CD1c-positive myeloid dendritic cell (primary cell): Measurements from ENCODE around the gene IRF2BP2.

Source experiments
- DNase-seq: peaks from one replicate; pipeline ENCODE4 v3.0.0-alpha.2; 2016; ENCODE audit errors: extremely low spot score

The IRF2BP2 gene

DNA sequence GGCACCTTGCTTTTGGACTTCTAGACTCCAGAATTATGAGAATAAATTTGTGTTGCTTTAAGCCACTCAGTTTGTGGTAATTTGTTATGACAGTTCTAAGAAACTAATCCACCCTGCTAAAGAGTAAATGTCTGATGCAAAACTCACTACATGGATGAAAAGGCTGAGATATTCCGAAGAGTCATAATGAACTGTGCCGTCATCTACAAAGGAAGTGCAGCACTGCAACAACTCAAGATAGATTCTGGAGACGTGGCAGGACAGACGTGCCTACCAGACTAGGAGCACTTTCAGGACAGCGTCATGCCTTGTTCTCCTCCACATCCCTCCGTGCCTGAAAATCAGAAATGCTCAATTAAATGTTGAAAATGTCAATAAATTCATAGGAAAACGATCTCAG is 24.4 kb upstream of the IRF2BP2 start:
- no peak for DNase-seq

DNA sequence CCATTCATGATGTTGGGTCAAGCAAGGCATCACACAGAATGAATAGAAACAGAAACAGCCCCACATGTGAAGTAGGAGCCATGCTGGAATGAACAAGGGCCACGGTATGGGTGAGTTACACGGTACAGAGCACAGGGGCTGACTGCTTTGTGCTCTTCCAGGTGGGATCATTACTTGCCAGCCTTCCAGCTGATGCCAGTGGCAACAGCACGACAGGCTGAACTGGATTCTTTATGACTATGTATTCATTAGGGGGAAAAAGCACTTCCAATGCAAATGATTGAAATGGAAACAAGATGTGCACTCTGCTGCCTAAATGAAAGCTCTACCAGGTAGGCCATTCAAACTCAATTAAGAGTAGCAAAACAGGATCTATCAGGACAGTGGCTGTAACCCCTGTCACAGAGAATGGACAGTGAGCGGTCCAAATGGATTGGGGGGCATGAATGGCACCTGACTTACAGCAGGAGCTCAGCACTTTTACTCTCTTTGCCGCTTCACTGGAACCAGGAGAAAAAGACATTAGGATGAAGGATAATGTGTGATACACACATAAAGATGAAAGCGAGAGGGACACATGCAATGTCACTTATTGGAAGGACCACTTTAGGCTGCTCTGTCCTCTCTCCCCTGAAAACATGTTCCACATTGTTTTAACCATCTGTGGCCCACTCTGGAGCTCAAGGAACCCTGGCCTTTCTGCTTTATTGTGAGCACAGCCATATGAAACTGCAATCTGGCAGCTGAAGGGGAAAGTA is 23.4 kb upstream of the IRF2BP2 start:
- DNase-seq: no peak

DNA sequence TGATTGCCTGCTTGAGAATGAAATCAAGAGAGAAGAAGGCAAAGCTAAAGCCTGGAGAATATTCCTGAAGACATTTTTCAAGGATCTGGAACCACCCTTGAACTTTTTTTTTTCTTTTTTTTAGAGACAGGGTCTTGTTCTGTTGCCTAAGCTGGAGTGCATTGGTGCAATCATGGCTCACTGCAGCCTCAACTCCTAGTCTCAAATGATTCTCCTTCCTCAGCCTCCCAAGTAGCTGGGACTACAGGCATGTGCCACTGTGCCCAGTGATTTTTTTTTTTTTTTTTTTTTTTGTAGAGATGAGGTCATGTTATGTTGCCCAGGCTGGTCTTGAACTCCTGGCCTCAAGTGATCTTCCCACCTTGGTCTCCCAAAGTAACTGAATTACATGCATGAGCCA is 22.2 kb upstream of the IRF2BP2 start:
- no peak for DNase-seq

DNA sequence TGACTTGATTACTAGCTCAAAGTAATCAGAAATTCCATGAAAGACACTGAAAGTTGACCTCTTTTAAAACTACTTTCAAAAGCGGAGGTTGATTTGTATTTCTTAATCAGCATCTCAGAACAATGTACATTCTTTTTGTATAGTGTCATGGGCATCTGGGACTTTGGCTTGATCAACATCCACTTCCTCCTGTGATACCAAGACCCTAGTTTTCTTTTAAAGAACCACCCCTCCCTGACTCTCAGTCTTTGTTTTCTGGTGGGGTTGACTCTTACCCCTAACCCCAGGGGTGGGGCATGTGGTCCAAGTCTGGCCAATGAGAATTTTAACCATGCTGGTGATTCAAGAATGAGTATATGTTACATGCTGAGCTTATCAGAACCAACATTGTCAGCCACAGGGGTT is 21.7 kb upstream of the IRF2BP2 start:
- DNase-seq: no peak

- no peak for DNase-seq
Observed at GRCh38 chr1:234629026-234629425, 19.0 kb upstream of the IRF2BP2 start.

DNA sequence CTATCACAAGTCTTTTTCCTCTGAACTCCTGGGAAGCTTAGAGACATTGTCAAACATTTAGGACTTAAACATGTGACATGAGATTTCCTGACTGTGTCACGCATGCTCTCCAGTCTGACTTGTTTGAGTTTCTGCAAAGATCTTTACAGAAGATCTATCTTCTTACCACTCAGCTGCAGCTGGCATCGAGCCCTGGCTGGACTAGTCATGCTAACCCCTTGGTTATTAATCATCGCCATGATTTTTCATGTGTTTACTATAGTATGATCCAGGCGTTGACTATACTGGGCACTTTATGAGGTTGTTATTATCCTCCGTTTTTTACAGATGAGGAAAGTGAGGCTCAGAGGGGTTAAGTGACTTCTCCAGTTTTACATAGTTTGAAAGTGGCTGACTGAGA is 18.1 kb upstream of the IRF2BP2 start:
- no peak for DNase-seq

DNA sequence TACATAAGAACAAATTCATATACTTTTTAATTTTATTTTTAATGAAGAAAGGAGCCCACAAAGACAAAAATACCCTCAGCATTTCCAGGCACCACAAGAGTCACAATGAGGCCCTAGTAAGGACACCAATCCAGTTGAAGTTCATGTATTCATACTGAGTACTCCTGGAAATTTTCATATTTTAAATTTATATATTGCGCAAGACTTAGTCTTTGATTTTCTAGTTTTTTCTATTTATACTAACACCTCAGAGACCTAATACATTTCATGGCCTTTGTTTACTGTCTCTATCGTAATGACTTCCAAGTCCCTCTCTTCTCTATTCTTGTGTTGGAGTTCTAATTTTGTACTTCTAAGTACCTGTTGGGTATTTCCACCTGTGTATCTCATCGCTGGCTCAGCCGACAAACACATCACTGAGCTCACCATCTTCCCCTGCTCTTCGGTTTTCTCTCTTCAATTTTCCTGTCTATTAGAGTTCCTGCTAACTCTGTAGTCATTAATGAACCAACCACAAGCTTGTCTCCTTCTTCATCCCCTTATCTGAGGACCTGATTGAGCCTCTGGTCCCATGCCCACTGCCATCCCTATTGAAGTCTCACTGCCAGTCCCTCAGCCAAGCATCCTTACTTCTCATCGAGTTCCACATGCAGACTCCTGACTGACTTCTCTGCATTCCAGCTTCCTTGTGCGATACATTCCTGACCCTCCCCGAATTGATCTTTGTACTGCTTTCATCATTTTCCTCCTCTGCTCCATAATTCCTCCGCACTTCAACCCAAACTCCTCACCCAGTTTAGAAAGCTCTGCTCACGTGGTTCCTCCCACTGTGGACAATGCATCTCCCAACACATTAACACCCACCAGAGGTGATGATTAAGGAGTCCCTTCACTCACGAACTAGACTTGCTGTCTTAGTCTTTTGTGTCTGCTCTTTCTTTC is 17.3 kb upstream of the IRF2BP2 start:
- no peak for DNase-seq

- DNase-seq: no peak
Observed at GRCh38 chr1:234626391-234626790, 16.4 kb upstream of the IRF2BP2 start.

DNA sequence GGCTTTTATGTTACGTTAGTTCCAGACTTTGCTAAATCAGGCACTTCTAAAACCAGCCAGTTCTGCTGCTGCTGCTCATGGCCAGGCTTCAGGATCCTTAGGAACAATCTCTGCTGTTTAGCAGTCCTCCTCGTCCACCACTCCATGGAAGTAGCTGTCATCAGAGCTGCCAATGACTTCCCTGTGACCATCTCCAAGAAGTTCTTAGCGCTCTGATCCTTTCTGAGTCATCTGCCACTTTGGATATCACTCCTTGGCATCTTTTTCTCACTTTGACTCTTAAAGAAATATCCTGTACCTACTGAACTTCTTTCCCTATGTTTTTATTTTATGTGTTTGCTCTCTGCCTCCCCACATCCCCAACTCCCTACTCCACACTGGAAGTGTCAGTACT is 14.7 kb upstream of the IRF2BP2 start:
- DNase-seq: peak; percentile 18

- DNase-seq: no peak
Observed at GRCh38 chr1:234621657-234622335, 11.8 kb upstream of the IRF2BP2 start.

DNA sequence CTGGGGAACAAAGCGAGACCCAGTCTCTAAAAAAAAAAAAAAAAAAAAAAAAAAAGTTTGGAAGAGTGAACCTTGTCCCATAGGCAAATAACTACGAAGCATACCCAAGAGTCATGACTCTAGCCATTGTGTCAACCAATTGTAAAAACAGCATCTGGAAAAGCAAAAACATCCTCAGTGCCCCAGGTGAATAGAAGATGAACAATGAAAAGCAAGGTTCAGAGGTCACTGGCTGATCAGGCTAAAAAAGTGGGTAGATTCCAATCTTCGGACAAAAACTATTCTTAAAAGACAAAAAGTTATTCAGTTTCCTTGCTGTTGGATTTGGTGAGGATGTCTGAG is 11.1 kb upstream of the IRF2BP2 start:
- DNase-seq: no peak

GRCh38 chr1:234620272-234621126 is 10.5 kb upstream of the IRF2BP2 start:
- peak; percentile 83 for DNase-seq

- peak; percentile 83 for DNase-seq
Observed at GRCh38 chr1:234619794-234620247, 9.8 kb upstream of the IRF2BP2 start.

- peak; percentile 79 for DNase-seq
Observed at GRCh38 chr1:234619071-234619480, 9.1 kb upstream of the IRF2BP2 start.

- no peak for DNase-seq
Observed at GRCh38 chr1:234618737-234619049, 8.7 kb upstream of the IRF2BP2 start.

- DNase-seq: no peak
Observed at GRCh38 chr1:234617986-234618736, 8.2 kb upstream of the IRF2BP2 start.

- DNase-seq: no peak
Observed at GRCh38 chr1:234617131-234617985, 7.4 kb upstream of the IRF2BP2 start.

DNA sequence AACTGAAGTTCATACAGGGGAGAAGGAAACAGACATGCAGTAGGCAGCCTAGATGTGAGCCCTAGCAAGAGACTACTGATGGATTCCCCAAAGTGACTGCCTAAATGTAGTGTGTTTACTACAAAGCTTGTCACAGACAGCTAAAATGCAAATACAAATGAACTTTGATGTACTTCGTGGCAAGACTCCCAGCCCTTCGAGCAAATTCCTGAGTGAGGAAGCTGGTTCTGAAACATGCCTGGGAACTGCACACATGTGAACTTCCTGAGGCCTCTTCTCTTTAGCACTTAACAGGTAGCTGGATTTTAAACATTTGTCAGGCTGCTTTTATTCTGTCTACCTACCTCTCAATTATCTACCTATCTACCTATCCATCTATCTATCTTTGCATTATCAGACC is 6.7 kb upstream of the IRF2BP2 start:
- no peak for DNase-seq

DNA sequence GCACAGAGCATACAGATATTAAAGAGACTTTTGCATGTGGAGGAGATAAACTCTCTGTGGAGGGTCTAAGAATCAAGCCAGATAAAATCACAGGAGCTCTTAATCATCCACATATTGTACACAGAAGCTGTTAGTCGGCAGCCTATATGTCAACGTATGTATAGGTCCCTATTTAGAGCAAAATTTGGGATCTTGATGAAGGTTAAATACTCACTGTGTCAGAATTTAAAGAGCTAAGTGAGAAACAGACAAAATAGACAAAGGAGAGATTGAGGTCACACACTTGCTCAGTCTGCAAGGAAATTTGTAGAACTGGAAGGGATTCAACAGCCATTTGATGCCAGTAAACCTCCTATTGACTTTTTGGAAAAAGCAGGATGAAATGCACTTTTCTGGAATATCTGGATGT is 4.1 kb upstream of the IRF2BP2 start:
- no peak for DNase-seq
